GM23338 (cell line): Measurements from ENCODE around the gene ATF7IP2. TPM values are rescaled to one million over a fixed set of nuclear protein-coding genes. Genes with fewer than 3 reads are reported as not detected.
"Not testable (repeated sequence)": the region's sequence is repeated elsewhere in the genome, so short reads cannot be mapped to it uniquely, and the experiment has no call there.

Experiments
- ATAC-seq: fragments of 200-7000 bp; cut with Tn5 transposase; 3 replicates; pipeline ENCODE4 v1.9.1; 2020
- DNase-seq: peaks from one replicate; pipeline ENCODE4 v3.0.0-alpha.2; 2015; ENCODE audit warnings: low spot score
- H2AFZ ChIP-seq: fragments of 200-600 bp; sonication (generic); 2 replicates; pipeline ENCODE4 v1.8.0; 2016; ENCODE audit warnings: antibody characterized with exemption, mild to moderate bottlenecking, moderate library complexity
- H3F3A ChIP-seq: fragments of 200-600 bp; sonication (generic); replicated peaks from 2 replicates; pipeline ENCODE4 v1.8.0; 2017; ENCODE audit warnings: antibody characterized with exemption, mixed run types, low read depth
- H3K27ac ChIP-seq: fragments of 200-600 bp; sonication (generic); 2 replicates; pipeline ENCODE4 v1.6.1; 2016; ENCODE audit warnings: low read depth
- H3K27me3 ChIP-seq: fragments of 200-600 bp; sonication (generic); 2 replicates; pipeline ENCODE4 v1.8.0; 2016; ENCODE audit warnings: mild to moderate bottlenecking, mixed run types, moderate library complexity; ENCODE audit not compliant: insufficient read depth
- H3K36me3 ChIP-seq: fragments of 200-600 bp; sonication (generic); 2 replicates; pipeline ENCODE4 v1.8.0; 2016; ENCODE audit warnings: mild to moderate bottlenecking; ENCODE audit not compliant: insufficient read depth
- H3K4me1 ChIP-seq: fragments of 200-600 bp; sonication (generic); 2 replicates; pipeline ENCODE4 v1.8.0; 2016; ENCODE audit warnings: mild to moderate bottlenecking, moderate library complexity; ENCODE audit not compliant: insufficient read depth
- H3K4me2 ChIP-seq: fragments of 200-600 bp; sonication (generic); 2 replicates; pipeline ENCODE4 v1.7.1; 2017; ENCODE audit warnings: mixed run types
- H3K4me3 ChIP-seq: fragments of 200-600 bp; sonication (generic); 2 replicates; pipeline ENCODE4 v1.6.1; 2016; ENCODE audit warnings: mixed run types
- H3K79me2 ChIP-seq: fragments of 200-600 bp; sonication (generic); replicated peaks from 2 replicates; pipeline ENCODE4 v1.8.0; 2017; ENCODE audit warnings: mild to moderate bottlenecking; ENCODE audit not compliant: insufficient read depth
- H3K9me2 ChIP-seq: fragments of 200-600 bp; sonication (generic); 2 replicates; pipeline ENCODE4 v1.8.0; 2017; ENCODE audit not compliant: insufficient read depth
- H4K20me1 ChIP-seq: fragments of 200-600 bp; sonication (generic); replicated peaks from 2 replicates; pipeline ENCODE4 v1.8.0; 2017; ENCODE audit warnings: mild to moderate bottlenecking; ENCODE audit not compliant: insufficient read depth
- H3K27ac Mint-ChIP-seq: 2 replicates; pipeline ENCODE4 v1.8.0; 2020; ENCODE audit warnings: inconsistent platforms, mild to moderate bottlenecking, moderate library complexity, mixed read lengths
- H3K27me3 Mint-ChIP-seq: 3 replicates; pipeline ENCODE4 v1.8.0; 2022; ENCODE audit warnings: low read depth, mild to moderate bottlenecking, moderate library complexity, mixed read lengths, inconsistent platforms; ENCODE audit not compliant: insufficient read depth, poor library complexity
- H3K36me3 Mint-ChIP-seq: 3 replicates; pipeline ENCODE4 v1.8.0; 2021; ENCODE audit warnings: low read depth, mild to moderate bottlenecking, inconsistent platforms, moderate library complexity, mixed read lengths
- H3K4me1 Mint-ChIP-seq: 3 replicates; pipeline ENCODE4 v1.8.0; 2020; ENCODE audit warnings: mild to moderate bottlenecking, inconsistent platforms, mixed read lengths
- H3K4me3 Mint-ChIP-seq: 3 replicates; pipeline ENCODE4 v1.8.0; 2021; ENCODE audit warnings: moderate library complexity, mild to moderate bottlenecking, inconsistent platforms, mixed read lengths
- H3K9me3 Mint-ChIP-seq: 3 replicates; pipeline ENCODE4 v1.8.0; 2020; ENCODE audit warnings: moderate library complexity, mild to moderate bottlenecking, inconsistent platforms, mixed read lengths
- CREB1 ChIP-seq: fragments of 250-450 bp; sonication (Bioruptor Pico); IDR thresholded peaks from 2 replicates; pipeline ENCODE4 v1.5.0; 2020; ENCODE audit warnings: low read depth, mild to moderate bottlenecking, moderate library complexity
- ETS1 ChIP-seq: IDR thresholded peaks from 2 replicates; pipeline ENCODE4 v1.6.1; 2016; ENCODE audit warnings: antibody characterized with exemption
- EZH2phosphoT487 ChIP-seq: fragments of 200-600 bp; sonication (generic); IDR thresholded peaks from one replicate; pipeline ENCODE4 v1.8.1; 2018; ENCODE audit warnings: antibody characterized with exemption; ENCODE audit not compliant: unreplicated experiment
- STAT1 ChIP-seq: IDR thresholded peaks from one replicate; pipeline ENCODE4 v1.6.1; 2016; ENCODE audit warnings: antibody characterized with exemption; ENCODE audit not compliant: unreplicated experiment
- ZNF114 ChIP-seq: fragments of 250-450 bp; sonication (Bioruptor Pico); IDR thresholded peaks from 2 replicates; pipeline ENCODE4 v1.5.0; 2020; ENCODE audit warnings: mild to moderate bottlenecking, moderate library complexity
- ZNF331 ChIP-seq: fragments of 250-450 bp; sonication (Bioruptor Pico); IDR thresholded peaks from 2 replicates; pipeline ENCODE4 v1.5.0; 2020; ENCODE audit warnings: low read depth, mild to moderate bottlenecking, moderate library complexity
- polyA plus RNA-seq: library from polyadenylated mRNA; unstranded; fragments of >200 nt; fragmentation: Nextera tagmentation; extraction: Ambion mirVana; gene quantifications from 2 replicates; pipeline ENCODE4 v1.2.1, GENCODE V29; 2016
- total RNA-seq: library from RNA; depleted of rRNA; stranded (reverse); fragments of >200 nt; shearing (Covaris generic); gene quantifications from 2 replicates; pipeline ENCODE4 v1.2.3, GENCODE V29; 2014
- TF ChIP-seq, protein P1 (sequence below): IDR thresholded peaks from one replicate; pipeline ENCODE4 v1.6.1; 2018; ENCODE audit warnings: antibody characterized with exemption; ENCODE audit not compliant: unreplicated experiment
- TF ChIP-seq, protein P2 (sequence below): fragments of 250-450 bp; sonication (Bioruptor Pico); IDR thresholded peaks from 2 replicates; pipeline ENCODE4 v1.5.0; 2020; ENCODE audit warnings: mild to moderate bottlenecking, moderate library complexity

The ATF7IP2 gene
- total and polyA plus RNA-seq, 2 experiments from 2014 or later = 27.9 to 55.7 TPM

GRCh38 chr16:10418204-10418603 is 32.3 kb downstream of the ATF7IP2 start:
- DNase-seq, H3K4me3 ChIP-seq, H3K4me3 Mint-ChIP-seq, H2AFZ ChIP-seq, H3K27me3 ChIP-seq, H3K27ac Mint-ChIP-seq, ATAC-seq, H3K4me2 ChIP-seq, H3K9me2 ChIP-seq, H3K4me1 ChIP-seq, H3K27ac ChIP-seq, H3K4me1 Mint-ChIP-seq, H3K27me3 Mint-ChIP-seq, H3F3A ChIP-seq, H4K20me1 ChIP-seq: not testable (repeated sequence)
- Mint-ChIP-seq H3K36me3 (peaks cover 78% of the 10 kb centered on the region), H3K9me3 (peaks cover 63% of the 10 kb centered on the region)
- Histone ChIP-seq H3K36me3 (peaks cover 24% of the 10 kb centered on the region), H3K79me2 (peaks cover 17% of the 10 kb centered on the region)

DNA sequence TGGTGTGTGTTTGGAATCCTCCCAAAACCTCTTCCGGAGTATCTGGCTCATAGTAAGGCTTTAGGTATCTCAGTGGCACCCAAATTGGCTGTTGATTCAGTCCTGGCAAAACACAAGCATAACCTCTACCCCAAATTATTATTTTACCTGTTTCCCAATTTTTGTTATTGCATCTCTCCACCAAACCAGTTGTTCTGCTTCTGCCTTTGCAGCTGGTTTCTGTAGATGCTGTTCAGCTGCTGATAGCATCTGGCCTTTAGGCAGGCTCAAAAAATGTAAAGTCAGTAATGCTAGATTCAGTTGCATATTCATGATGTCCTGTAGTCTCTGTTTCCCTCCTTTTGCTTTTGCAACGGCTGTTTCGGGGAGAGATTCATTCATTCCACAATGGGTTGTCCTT is 33.8 kb downstream of the ATF7IP2 start:
- no peak overlapping the region for H3K27ac ChIP-seq
- no peaks in the 10 kb centered on the region for H3K4me1 ChIP-seq
- H3K4me2 ChIP-seq = no peak overlapping the region
- Mint-ChIP-seq H3K36me3 (peaks cover 70% of the 10 kb centered on the region), H3K4me1 (no peaks in the 10 kb centered on the region), H3K9me3 (peaks cover 53% of the 10 kb centered on the region), H3K27me3 (peaks cover 2% of the 10 kb centered on the region), H3K4me3 (no peak overlapping the region), H3K27ac (no peak overlapping the region)
- ATAC-seq (no peak), DNase-seq (no peak)
- no peak for TF ChIP-seq CREB1 (CRISPR knock-in tag)
- TF ChIP-seq STAT1 = no peak
- no peak for TF ChIP-seq EZH2phosphoT487
- TF ChIP-seq, protein P1, sequence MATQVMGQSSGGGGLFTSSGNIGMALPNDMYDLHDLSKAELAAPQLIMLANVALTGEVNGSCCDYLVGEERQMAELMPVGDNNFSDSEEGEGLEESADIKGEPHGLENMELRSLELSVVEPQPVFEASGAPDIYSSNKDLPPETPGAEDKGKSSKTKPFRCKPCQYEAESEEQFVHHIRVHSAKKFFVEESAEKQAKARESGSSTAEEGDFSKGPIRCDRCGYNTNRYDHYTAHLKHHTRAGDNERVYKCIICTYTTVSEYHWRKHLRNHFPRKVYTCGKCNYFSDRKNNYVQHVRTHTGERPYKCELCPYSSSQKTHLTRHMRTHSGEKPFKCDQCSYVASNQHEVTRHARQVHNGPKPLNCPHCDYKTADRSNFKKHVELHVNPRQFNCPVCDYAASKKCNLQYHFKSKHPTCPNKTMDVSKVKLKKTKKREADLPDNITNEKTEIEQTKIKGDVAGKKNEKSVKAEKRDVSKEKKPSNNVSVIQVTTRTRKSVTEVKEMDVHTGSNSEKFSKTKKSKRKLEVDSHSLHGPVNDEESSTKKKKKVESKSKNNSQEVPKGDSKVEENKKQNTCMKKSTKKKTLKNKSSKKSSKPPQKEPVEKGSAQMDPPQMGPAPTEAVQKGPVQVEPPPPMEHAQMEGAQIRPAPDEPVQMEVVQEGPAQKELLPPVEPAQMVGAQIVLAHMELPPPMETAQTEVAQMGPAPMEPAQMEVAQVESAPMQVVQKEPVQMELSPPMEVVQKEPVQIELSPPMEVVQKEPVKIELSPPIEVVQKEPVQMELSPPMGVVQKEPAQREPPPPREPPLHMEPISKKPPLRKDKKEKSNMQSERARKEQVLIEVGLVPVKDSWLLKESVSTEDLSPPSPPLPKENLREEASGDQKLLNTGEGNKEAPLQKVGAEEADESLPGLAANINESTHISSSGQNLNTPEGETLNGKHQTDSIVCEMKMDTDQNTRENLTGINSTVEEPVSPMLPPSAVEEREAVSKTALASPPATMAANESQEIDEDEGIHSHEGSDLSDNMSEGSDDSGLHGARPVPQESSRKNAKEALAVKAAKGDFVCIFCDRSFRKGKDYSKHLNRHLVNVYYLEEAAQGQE = no peak
- no peak for TF ChIP-seq ETS1
- TF ChIP-seq ZNF331 (CRISPR knock-in tag) = no peak
- TF ChIP-seq, protein P2, sequence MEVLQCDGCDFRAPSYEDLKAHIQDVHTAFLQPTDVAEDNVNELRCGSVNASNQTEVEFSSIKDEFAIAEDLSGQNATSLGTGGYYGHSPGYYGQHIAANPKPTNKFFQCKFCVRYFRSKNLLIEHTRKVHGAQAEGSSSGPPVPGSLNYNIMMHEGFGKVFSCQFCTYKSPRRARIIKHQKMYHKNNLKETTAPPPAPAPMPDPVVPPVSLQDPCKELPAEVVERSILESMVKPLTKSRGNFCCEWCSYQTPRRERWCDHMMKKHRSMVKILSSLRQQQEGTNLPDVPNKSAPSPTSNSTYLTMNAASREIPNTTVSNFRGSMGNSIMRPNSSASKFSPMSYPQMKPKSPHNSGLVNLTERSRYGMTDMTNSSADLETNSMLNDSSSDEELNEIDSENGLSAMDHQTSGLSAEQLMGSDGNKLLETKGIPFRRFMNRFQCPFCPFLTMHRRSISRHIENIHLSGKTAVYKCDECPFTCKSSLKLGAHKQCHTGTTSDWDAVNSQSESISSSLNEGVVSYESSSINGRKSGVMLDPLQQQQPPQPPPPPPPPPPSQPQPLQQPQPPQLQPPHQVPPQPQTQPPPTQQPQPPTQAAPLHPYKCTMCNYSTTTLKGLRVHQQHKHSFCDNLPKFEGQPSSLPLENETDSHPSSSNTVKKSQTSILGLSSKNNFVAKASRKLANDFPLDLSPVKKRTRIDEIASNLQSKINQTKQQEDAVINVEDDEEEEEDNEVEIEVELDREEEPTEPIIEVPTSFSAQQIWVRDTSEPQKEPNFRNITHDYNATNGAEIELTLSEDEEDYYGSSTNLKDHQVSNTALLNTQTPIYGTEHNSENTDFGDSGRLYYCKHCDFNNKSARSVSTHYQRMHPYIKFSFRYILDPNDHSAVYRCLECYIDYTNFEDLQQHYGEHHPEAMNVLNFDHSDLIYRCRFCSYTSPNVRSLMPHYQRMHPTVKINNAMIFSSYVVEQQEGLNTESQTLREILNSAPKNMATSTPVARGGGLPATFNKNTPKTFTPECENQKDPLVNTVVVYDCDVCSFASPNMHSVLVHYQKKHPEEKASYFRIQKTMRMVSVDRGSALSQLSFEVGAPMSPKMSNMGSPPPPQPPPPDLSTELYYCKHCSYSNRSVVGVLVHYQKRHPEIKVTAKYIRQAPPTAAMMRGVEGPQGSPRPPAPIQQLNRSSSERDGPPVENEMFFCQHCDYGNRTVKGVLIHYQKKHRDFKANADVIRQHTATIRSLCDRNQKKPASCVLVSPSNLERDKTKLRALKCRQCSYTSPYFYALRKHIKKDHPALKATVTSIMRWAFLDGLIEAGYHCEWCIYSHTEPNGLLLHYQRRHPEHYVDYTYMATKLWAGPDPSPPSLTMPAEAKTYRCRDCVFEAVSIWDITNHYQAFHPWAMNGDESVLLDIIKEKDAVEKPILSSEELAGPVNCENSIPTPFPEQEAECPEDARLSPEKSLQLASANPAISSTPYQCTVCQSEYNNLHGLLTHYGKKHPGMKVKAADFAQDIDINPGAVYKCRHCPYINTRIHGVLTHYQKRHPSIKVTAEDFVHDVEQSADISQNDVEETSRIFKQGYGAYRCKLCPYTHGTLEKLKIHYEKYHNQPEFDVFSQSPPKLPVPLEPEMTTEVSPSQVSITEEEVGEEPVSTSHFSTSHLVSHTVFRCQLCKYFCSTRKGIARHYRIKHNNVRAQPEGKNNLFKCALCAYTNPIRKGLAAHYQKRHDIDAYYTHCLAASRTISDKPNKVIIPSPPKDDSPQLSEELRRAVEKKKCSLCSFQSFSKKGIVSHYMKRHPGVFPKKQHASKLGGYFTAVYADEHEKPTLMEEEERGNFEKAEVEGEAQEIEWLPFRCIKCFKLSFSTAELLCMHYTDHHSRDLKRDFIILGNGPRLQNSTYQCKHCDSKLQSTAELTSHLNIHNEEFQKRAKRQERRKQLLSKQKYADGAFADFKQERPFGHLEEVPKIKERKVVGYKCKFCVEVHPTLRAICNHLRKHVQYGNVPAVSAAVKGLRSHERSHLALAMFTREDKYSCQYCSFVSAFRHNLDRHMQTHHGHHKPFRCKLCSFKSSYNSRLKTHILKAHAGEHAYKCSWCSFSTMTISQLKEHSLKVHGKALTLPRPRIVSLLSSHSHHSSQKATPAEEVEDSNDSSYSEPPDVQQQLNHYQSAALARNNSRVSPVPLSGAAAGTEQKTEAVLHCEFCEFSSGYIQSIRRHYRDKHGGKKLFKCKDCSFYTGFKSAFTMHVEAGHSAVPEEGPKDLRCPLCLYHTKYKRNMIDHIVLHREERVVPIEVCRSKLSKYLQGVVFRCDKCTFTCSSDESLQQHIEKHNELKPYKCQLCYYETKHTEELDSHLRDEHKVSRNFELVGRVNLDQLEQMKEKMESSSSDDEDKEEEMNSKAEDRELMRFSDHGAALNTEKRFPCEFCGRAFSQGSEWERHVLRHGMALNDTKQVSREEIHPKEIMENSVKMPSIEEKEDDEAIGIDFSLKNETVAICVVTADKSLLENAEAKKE (CRISPR knock-in tag) = no peak
- no peak for TF ChIP-seq ZNF114 (CRISPR knock-in tag)
- no peak overlapping the region for H2AFZ ChIP-seq
- no peaks in the 10 kb centered on the region for H4K20me1 ChIP-seq
- no peak overlapping the region for H3K4me3 ChIP-seq
- no peaks in the 10 kb centered on the region for H3F3A ChIP-seq
- peaks cover 5% of the 10 kb centered on the region for H3K79me2 ChIP-seq
- H3K9me2 ChIP-seq = no peaks in the 10 kb centered on the region
- no peaks in the 10 kb centered on the region for H3K27me3 ChIP-seq
- peaks cover 24% of the 10 kb centered on the region for H3K36me3 ChIP-seq
